Esophagus squamous epithelium (tissue), 5 donors: ENCODE measurements around the gene CTNNA2. TPM values are rescaled to one million over a fixed set of nuclear protein-coding genes. Genes with fewer than 3 reads are reported as not detected.

ENCODE experiments used
- DNase-seq: peaks from one replicate; lab custom pipeline; 2025; lab: John Stamatoyannopoulos, UW
- H3K27ac ChIP-seq, 4 donors: fragments of 200-600 bp; sonication (generic); one replicate each; pipeline ENCODE4 v1.5.1; 2016 to 2019; ENCODE audit warnings: mild to moderate bottlenecking in 1 of 4
- H3K27me3 ChIP-seq, 4 donors: fragments of 200-600 bp; sonication (generic); 1 replicate in 3 of 4; 2 replicates in 1 of 4; pipeline versions ENCODE4 v1.5.1 to v1.6.0; 2017 to 2021; ENCODE audit warnings: antibody characterized with exemption in 1 of 4
- H3K36me3 ChIP-seq, 3 donors: fragments of 200-600 bp; sonication (generic); one replicate each; pipeline ENCODE4 v1.5.1; 2016 to 2019
- H3K4me1 ChIP-seq, 3 donors: fragments of 200-600 bp; sonication (generic); one replicate each; pipeline ENCODE4 v1.5.1; 2017 to 2019
- H3K4me3 ChIP-seq, 4 donors: fragments of 200-600 bp; sonication (generic); 1 replicate in 3 of 4; 2 replicates in 1 of 4; pipeline ENCODE4 v1.5.1; 2016 to 2019; ENCODE audit warnings: mild to moderate bottlenecking in 2 of 4, moderate library complexity in 1 of 4
- H3K9me3 ChIP-seq, 3 donors: fragments of 200-600 bp; sonication (generic); one replicate each; pipeline ENCODE4 v1.5.1; 2016 to 2019
- POLR2A ChIP-seq, 4 donors: fragments of 450-650 bp; IDR thresholded peaks; one replicate each; pipeline ENCODE4 v1.6.1; 2017; ENCODE audit warnings: antibody characterized with exemption in 4 of 4, mild to moderate bottlenecking in 4 of 4, moderate library complexity in 3 of 4
- WGBS, 2 donors: methylation state at CpG; one replicate each; pipeline ENCODE4 v1.1.5; 2018; 5-methylcytosine and 5-hydroxymethylcytosine counted together
- intact Hi-C: fragments of 100-400 bp; cut with DNase I; formaldehyde crosslinking; loops from one replicate; pipeline ENCODE4 v1.15.0; 2022
- total RNA-seq, 4 donors: library from RNA; depleted of rRNA; stranded (reverse); fragments of >200 nt; gene quantifications; one replicate each; pipeline ENCODE4 v1.1.0, GENCODE V29; 2016
- TF ChIP-seq, protein P1 (sequence below), 6 experiments: fragments of 450-650 bp in 4 of 6; fragments of 200-600 bp in 2 of 6; sonication (generic) in 2 of 6; IDR thresholded peaks; one replicate each; pipeline ENCODE4 v1.5.1; 2016 to 2019; ENCODE audit warnings: antibody characterized with exemption in 6 of 6, mild to moderate bottlenecking in 4 of 6, moderate library complexity in 4 of 6
- donor health status: DM: yes; HTN: yes; CAD: no.

CTNNA2 gene
- total RNA-seq, 4 donors from 2014 or later: not detected

DNA sequence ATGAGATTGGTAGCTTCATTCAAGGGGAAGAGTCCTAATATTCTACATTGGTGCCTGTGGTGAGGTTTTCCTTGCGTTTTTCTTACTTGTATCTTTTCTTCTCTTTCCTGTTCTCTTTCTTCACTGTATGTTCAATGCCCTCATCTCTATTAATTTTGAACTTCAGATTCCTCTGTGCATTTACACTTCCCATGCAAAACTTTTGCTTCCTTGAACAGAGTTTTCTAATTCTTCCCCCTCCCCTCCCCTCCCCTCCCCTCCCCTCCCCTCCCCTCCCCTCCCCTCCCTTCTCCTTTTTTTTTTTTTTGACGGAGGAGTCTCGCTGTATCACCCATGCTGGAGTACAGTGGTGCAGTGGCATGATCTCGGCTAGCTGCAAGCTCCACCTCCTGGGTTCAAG is 403.4 kb downstream of the CTNNA2 start:
- H3K27me3 ChIP-seq: no peaks in the 10 kb centered on the region
- intact Hi-C loops: no loop called here
- 50 to 78% methylated on average over 1 to 4 of the region's 4 CpGs for WGBS, 2 donors
- H3K4me1 ChIP-seq: no peaks in the 10 kb centered on the region
- no peaks in the 10 kb centered on the region for H3K9me3 ChIP-seq
- no peak overlapping the region for H3K27ac ChIP-seq
- no peak overlapping the region for H3K4me3 ChIP-seq
- no peak for TF ChIP-seq POLR2A (IDR thresholded peaks at IDR 0.05)
- TF ChIP-seq, protein P1, sequence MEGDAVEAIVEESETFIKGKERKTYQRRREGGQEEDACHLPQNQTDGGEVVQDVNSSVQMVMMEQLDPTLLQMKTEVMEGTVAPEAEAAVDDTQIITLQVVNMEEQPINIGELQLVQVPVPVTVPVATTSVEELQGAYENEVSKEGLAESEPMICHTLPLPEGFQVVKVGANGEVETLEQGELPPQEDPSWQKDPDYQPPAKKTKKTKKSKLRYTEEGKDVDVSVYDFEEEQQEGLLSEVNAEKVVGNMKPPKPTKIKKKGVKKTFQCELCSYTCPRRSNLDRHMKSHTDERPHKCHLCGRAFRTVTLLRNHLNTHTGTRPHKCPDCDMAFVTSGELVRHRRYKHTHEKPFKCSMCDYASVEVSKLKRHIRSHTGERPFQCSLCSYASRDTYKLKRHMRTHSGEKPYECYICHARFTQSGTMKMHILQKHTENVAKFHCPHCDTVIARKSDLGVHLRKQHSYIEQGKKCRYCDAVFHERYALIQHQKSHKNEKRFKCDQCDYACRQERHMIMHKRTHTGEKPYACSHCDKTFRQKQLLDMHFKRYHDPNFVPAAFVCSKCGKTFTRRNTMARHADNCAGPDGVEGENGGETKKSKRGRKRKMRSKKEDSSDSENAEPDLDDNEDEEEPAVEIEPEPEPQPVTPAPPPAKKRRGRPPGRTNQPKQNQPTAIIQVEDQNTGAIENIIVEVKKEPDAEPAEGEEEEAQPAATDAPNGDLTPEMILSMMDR (IDR thresholded peaks at IDR 0.05): no peak
- no peaks in the 10 kb centered on the region for H3K36me3 ChIP-seq
- no peak for DNase-seq

DNA sequence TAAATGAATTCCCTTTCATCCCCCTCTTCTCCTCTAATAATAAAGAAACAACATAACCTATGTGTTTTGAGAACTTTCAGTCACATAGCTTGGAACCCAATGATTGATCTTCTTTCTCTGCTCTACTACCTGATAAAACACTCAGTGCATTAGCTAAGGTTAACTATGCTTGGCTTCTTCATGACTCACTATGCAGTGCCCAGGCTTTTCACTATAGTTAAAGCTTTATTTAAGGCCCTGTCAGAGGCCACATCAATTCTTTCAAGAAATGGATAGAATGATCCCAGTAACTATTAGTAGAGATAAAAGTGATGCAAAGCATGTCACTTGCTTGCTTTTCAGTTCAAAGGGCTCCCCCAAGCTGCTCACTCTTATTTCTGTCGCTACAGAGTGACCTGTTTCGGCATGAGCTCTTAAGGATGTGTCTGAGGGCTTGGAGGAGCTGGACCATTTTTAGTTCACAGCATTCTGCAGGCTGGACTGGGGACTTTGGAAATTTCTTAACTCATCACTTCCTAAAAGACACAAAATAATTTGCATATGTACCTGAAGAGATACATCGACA is 407.7 kb downstream of the CTNNA2 start:
- no peaks in the 10 kb centered on the region for H3K4me1 ChIP-seq
- H3K36me3 ChIP-seq: no peaks in the 10 kb centered on the region
- no peak for DNase-seq
- no peak overlapping the region for H3K27ac ChIP-seq
- H3K9me3 ChIP-seq: no peaks in the 10 kb centered on the region
- intact Hi-C loops: no loop called here
- H3K4me3 ChIP-seq: no peak overlapping the region
- 27 to 40% methylated on average over 3 of the region's 3 CpGs for WGBS, 2 donors
- no peaks in the 10 kb centered on the region for H3K27me3 ChIP-seq
- no peak for TF ChIP-seq POLR2A (IDR thresholded peaks at IDR 0.05)
- TF ChIP-seq, protein P1 (IDR thresholded peaks at IDR 0.05): no peak

DNA sequence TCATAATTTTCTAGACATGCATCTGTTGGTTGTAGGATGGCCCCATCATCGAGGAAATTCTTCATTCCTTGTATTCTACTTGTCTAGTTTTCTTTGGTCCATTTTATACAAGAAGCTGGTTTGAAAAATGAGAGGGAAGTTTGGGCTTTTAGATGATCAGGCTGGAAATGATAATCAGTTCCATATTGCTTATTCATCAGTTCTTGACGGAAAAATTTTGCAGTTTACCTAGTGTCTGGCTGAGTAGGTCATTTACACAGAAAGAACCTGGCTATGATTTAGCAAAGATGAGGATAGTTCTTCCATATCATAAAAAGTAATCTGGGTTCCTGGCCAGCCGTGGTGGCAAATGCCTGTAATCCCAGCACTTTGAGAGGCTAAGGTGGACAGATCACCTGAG is 416.8 kb downstream of the CTNNA2 start:
- Histone ChIP-seq H3K9me3 (no peaks in the 10 kb centered on the region), H3K36me3 (no peaks in the 10 kb centered on the region), H3K4me1 (no peaks in the 10 kb centered on the region), H3K27me3 (no peaks in the 10 kb centered on the region), H3K4me3 (no peak overlapping the region), H3K27ac (no peak overlapping the region)
- TF ChIP-seq POLR2A (IDR thresholded peaks at IDR 0.05): no peak
- TF ChIP-seq, protein P1 (IDR thresholded peaks at IDR 0.05): no peak
- DNase-seq: no peak
- 45 to 56% methylated on average over 3 of the region's 3 CpGs for WGBS, 2 donors
- intact Hi-C loops: no loop called here

DNA sequence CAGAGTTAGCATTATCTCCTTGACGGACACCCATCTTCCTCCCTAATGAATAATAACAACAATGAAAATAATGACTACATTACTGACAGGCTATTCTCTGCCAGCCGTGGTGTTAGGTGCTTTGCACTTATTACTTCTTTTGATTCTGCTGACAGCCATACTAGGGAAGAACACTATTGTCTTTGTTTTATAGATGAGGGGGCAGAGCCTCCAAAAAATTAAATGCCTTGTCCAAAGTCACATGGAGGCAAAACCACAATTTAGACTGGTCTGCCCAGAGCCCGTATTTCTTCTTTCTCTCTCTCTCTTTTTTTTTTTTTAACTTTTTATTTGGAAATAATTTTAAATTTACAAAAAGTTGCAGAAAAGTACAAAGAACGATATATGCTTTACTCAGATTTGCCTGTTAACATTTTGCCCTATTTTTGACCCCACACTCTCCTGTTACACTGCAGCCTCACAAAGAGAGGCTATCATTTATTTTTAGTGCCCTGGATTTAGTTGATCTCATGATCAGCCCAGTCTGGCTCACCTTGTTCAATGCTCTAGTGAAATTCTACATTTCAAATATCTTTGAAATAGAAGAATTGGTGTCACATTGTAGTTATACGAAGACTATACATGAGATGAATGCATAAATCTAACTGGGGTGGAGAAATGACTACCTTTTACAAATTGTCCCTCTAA is 422.3 kb downstream of the CTNNA2 start:
- 25 to 26% methylated on average over 5 of the region's 5 CpGs for WGBS, 2 donors
- TF ChIP-seq POLR2A (IDR thresholded peaks at IDR 0.05): no peak
- TF ChIP-seq, protein P1 (IDR thresholded peaks at IDR 0.05): no peak
- intact Hi-C loops: no loop called here
- DNase-seq: no peak
- Histone ChIP-seq H3K27ac (no peak overlapping the region), H3K9me3 (no peaks in the 10 kb centered on the region), H3K4me1 (no peaks in the 10 kb centered on the region), H3K36me3 (no peaks in the 10 kb centered on the region), H3K27me3 (no peaks in the 10 kb centered on the region), H3K4me3 (no peak overlapping the region)

DNA sequence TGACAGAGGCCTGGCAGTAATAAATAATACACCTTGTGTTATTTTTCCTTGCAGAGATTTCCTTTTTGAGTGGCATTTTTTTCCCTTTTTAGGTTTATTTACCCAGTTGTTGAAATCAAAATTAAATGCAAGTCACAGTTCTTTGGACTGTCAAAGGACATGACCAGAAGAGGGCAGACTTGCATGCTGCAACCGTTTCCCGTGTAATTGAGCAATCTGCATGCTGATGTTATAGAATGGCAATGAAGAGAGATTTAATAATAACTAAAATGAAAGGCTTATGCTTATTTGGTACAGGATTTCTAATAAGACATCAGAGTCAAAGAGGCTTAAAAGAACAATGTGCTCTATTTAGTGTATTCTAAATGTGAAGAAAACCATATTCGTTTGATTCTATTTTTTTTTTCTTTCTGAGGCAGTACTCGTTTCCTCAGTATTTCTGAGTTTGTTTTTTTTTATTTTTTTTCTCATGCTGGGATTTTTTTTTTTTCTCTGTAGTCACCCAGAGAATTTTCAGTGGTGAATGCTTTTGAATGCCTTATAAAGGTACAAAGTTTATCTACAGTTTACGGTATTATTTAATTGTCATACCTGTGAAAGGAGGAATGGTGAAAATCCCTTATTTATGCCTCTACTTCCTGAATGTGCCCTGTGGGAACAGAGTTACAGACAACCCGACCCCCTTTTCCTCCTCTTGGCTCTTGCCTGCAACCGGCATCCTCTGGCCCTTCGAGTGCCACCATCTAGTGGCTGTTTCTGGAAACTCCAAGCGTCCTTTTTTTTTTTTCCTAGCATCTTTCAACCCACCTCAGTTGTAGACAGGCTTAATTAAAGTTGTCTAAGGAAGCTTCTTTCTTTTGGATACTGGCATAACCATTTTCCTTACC is 423.2 kb downstream of the CTNNA2 start:
- no peak for DNase-seq
- 6 to 8% methylated on average over 9 of the region's 9 CpGs for WGBS, 2 donors
- no peak overlapping the region for H3K27ac ChIP-seq
- intact Hi-C loops: no loop called here
- no peaks in the 10 kb centered on the region for H3K9me3 ChIP-seq
- no peaks in the 10 kb centered on the region for H3K36me3 ChIP-seq
- H3K4me1 ChIP-seq: no peaks in the 10 kb centered on the region
- H3K27me3 ChIP-seq: no peaks in the 10 kb centered on the region
- H3K4me3 ChIP-seq: no peak overlapping the region
- TF ChIP-seq, protein P1 (IDR thresholded peaks at IDR 0.05): peak in 4 of 6 experiments; percentile 28 to 59 (median 38)
- TF ChIP-seq POLR2A (IDR thresholded peaks at IDR 0.05): no peak
